Lower leg skin (tissue), 4 donors: ENCODE results near the gene TMEM259. TPM values are rescaled to one million over a fixed set of nuclear protein-coding genes. Genes with fewer than 3 reads are reported as not detected.

Experiments
- DNase-seq, 2 donors: peaks; one replicate each; pipeline ENCODE4 v3.0.0-alpha.2; 2019; ENCODE audit warnings: low spot score in 2 of 2
- H3K4me3 ChIP-seq: fragments of 200-600 bp; sonication (generic); 2 replicates; pipeline ENCODE4 v1.5.1; 2017; ENCODE audit warnings: mild to moderate bottlenecking, low read depth; ENCODE audit not compliant: poor library complexity, severe bottlenecking
- POLR2A ChIP-seq, 2 donors: fragments of 450-650 bp; IDR thresholded peaks; one replicate each; pipeline ENCODE4 v1.6.1; 2016 to 2017; ENCODE audit warnings: antibody characterized with exemption in 2 of 2, mild to moderate bottlenecking in 1 of 2, moderate library complexity in 1 of 2
- WGBS, 2 donors: methylation state at CpG; one replicate each; pipeline ENCODE4 v1.1.5; 2018; 5-methylcytosine and 5-hydroxymethylcytosine counted together
- intact Hi-C: fragments of 100-400 bp; cut with DNase I; formaldehyde crosslinking; loops from one replicate; pipeline ENCODE4 v1.15.0; 2023; ENCODE audit warnings: low total_unique reads
- total RNA-seq, 4 donors: library from RNA; depleted of rRNA; stranded (reverse); fragments of >200 nt; gene quantifications; one replicate each; pipeline ENCODE4 v1.1.0, GENCODE V29; 2016
- TF ChIP-seq, protein P1 (sequence below), 3 donors: fragments of 450-650 bp; IDR thresholded peaks; one replicate each; pipeline ENCODE4 v1.5.1; 2016; ENCODE audit warnings: antibody characterized with exemption in 3 of 3, mild to moderate bottlenecking in 3 of 3, moderate library complexity in 2 of 3

Gene TMEM259
- total RNA-seq, 4 donors from 2014 or later, result 180 to 299 (median 226) TPM

- intact Hi-C loops, result loop anchor here (10.0 kb wide), 1 partner anchor 210 kb away; no protein-coding TSS in a partner anchor
- 71 to 77% methylated on average over 36 to 37 of the region's 37 CpGs for WGBS, 2 donors
- H3K4me3 ChIP-seq, result no peak overlapping the region
- DNase-seq, result no peak
- TF ChIP-seq POLR2A (IDR thresholded peaks at IDR 0.05), result no peak
- TF ChIP-seq, protein P1, sequence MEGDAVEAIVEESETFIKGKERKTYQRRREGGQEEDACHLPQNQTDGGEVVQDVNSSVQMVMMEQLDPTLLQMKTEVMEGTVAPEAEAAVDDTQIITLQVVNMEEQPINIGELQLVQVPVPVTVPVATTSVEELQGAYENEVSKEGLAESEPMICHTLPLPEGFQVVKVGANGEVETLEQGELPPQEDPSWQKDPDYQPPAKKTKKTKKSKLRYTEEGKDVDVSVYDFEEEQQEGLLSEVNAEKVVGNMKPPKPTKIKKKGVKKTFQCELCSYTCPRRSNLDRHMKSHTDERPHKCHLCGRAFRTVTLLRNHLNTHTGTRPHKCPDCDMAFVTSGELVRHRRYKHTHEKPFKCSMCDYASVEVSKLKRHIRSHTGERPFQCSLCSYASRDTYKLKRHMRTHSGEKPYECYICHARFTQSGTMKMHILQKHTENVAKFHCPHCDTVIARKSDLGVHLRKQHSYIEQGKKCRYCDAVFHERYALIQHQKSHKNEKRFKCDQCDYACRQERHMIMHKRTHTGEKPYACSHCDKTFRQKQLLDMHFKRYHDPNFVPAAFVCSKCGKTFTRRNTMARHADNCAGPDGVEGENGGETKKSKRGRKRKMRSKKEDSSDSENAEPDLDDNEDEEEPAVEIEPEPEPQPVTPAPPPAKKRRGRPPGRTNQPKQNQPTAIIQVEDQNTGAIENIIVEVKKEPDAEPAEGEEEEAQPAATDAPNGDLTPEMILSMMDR (IDR thresholded peaks at IDR 0.05), result no peak
Observed at GRCh38 chr19:974564-975257, 46.2 kb downstream of the TMEM259 start.

GRCh38 chr19:973726-974563, 47.0 kb downstream of the TMEM259 start:
- no peak for DNase-seq
- H3K4me3 ChIP-seq, result no peak overlapping the region
- WGBS, 2 donors, result 76 to 84% methylated on average over 22 to 29 of the region's 29 CpGs
- intact Hi-C loops, result loop anchor here (10.0 kb wide), 1 partner anchor 209 kb away; no protein-coding TSS in a partner anchor
- TF ChIP-seq, protein P1 (IDR thresholded peaks at IDR 0.05), result no peak
- TF ChIP-seq POLR2A (IDR thresholded peaks at IDR 0.05), result no peak

DNA sequence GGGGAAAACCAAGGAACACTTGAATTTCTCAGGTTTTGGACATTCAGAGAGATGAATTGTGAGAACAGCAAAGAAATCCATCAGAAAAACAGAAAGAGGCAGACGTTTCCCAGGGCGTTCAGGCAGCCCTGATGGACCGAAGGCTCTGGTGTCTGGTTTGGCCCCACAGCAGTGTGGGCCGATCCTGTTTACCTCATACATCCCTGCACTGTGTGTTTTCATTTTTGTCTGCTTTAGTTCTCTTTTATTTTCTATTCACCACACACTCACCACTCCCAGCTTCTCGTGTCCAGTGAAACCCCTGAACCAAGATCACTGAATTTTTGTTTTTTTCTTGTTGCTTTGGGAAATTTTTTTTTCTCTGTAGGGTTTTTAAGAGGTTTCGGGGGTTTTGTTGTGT, 48.6 kb downstream of the TMEM259 start:
- no peak for DNase-seq
- no peak for TF ChIP-seq POLR2A (IDR thresholded peaks at IDR 0.05)
- TF ChIP-seq, protein P1 (IDR thresholded peaks at IDR 0.05), result no peak
- no peak overlapping the region for H3K4me3 ChIP-seq
- WGBS, 2 donors, result 96 to 97% methylated on average over 6 of the region's 6 CpGs
- intact Hi-C loops, result loop anchor here (10.0 kb wide), 1 partner anchor 207 kb away; no protein-coding TSS in a partner anchor

DNA sequence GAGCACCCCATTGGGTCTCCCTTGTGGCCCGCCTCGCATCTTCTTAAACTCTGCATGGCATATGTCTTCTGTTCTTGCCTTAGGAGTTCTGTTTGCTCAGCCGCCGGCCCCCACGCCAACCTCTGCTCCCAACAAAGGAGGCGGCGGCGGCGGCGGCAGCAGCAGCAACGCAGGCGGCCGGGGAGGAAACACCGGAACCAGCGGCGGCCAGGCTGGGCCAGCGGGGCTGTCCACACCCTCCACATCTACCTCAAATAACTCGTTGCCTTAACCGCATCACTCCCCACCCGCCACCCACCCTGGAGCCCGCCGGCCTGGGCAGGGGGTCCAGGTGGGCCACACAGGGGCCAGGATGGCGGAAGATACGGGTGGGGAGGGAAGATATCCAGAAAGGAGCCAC, 49.1 kb downstream of the TMEM259 start:
- H3K4me3 ChIP-seq, result no peak overlapping the region
- WGBS, 2 donors, result 93 to 95% methylated on average over 24 of the region's 24 CpGs
- TF ChIP-seq, protein P1 (IDR thresholded peaks at IDR 0.05), result no peak
- no peak for TF ChIP-seq POLR2A (IDR thresholded peaks at IDR 0.05)
- DNase-seq, result no peak
- intact Hi-C loops, result loop anchor here (10.0 kb wide), 1 partner anchor 207 kb away; no protein-coding TSS in a partner anchor

DNA sequence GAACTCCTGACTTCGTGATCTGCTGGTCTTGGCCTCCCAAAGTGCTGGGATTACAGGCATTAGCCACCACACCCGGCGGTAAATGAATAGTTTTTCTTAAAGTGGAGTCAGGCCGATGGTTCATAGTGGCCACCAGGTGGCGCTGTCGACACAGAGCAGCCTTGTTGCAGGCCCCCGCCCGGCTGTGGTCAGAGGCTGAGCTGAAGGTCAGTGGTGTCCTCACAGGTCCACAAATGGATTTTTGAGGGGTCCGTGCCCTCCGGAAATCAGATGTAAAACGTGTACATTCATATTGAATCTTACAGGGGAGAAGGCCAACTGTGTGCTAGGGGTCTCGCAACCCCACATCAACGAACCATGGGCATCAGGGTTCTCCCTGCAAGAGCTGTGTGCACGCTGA, 50.2 kb downstream of the TMEM259 start:
- no peak for TF ChIP-seq POLR2A (IDR thresholded peaks at IDR 0.05)
- TF ChIP-seq, protein P1 (IDR thresholded peaks at IDR 0.05), result no peak
- DNase-seq, result no peak
- no peak overlapping the region for H3K4me3 ChIP-seq
- 92 to 99% methylated on average over 14 of the region's 14 CpGs for WGBS, 2 donors
- intact Hi-C loops, result loop anchor here (10.0 kb wide), 1 partner anchor 206 kb away; no protein-coding TSS in a partner anchor
